Endothelial cell of umbilical vein (primary cell): ENCODE measurements around the gene MGAT4A. TPM values are rescaled to one million over a fixed set of nuclear protein-coding genes. Genes with fewer than 3 reads are reported as not detected.

Experiments
- BruUV-seq: library from RNA; stranded (reverse); fragments of 400-500 nt; replicated peaks from 2 replicates; lab custom pipeline; 2021; lab: Mats Ljungman, UMichigan
- CTCF ChIA-PET: fragments of 300-600, 350-600 bp; sonication (Branson Sonifier 250); formaldehyde crosslinking; loops from one replicate; lab custom pipeline; 2021; ENCODE audit warnings: antibody characterized with exemption, inconsistent platforms; lab: Charles Lee
- POLR2A ChIA-PET: fragments of 300-600, 350-600 bp; sonication (Branson Sonifier 250); formaldehyde crosslinking; loops from one replicate; lab custom pipeline; 2021; ENCODE audit warnings: antibody characterized with exemption, inconsistent platforms; lab: Charles Lee
- DNase-seq: peaks from one replicate; pipeline ENCODE4 v3.0.0-alpha.2; 2011; ENCODE audit warnings: low read depth, low spot score
- FAIRE-seq: peaks from 2 replicates; lab custom pipeline; 2011; peaks lifted over from hg19 to GRCh38; lab: Jason Lieb, UNC
- H2AFZ ChIP-seq: 2 replicates; pipeline ENCODE4 v1.6.0; 2012; ENCODE audit warnings: low read depth, low read length, control low read depth, inconsistent platforms
- H3K27ac ChIP-seq: 2 replicates; pipeline ENCODE4 v1.5.1; 2011; ENCODE audit warnings: low read depth, mild to moderate bottlenecking, control low read depth, low read length, moderate library complexity; ENCODE audit not compliant: insufficient read depth
- H3K27me3 ChIP-seq, 2 experiments: 2 replicates each; pipeline versions ENCODE4 v1.6.0 to v1.6.1; 2011; ENCODE audit warnings: low read length in 2 of 2, mixed read lengths in 1 of 2; ENCODE audit not compliant: control insufficient read depth in 2 of 2, insufficient read depth in 2 of 2
- H3K36me3 ChIP-seq, 2 experiments: 2 replicates in 1 of 2; 3 replicates in 1 of 2; pipeline ENCODE4 v1.5.1; 2011; ENCODE audit warnings: low read length in 2 of 2, mild to moderate bottlenecking in 1 of 2, moderate library complexity in 1 of 2; ENCODE audit not compliant: control insufficient read depth in 2 of 2, insufficient read depth in 2 of 2; ENCODE audit errors: extremely low read depth in 1 of 2
- H3K4me1 ChIP-seq: 3 replicates; pipeline ENCODE4 v1.5.1; 2011; ENCODE audit warnings: mild to moderate bottlenecking, low read length; ENCODE audit not compliant: control insufficient read depth, insufficient read depth; ENCODE audit errors: extremely low read depth
- H3K4me2 ChIP-seq: 2 replicates; pipeline ENCODE4 v1.6.1; 2011; ENCODE audit warnings: low read length, control low read depth, mixed read lengths; ENCODE audit not compliant: insufficient read depth
- H3K4me3 ChIP-seq, 3 experiments: fragments of 200-600 bp in 1 of 3; sonication (generic), shearing (Covaris generic) in 1 of 3; replicated peaks in 1 of 3; 2 replicates each; pipeline ENCODE4 v1.5.1; 2011 to 2016; ENCODE audit warnings: control low read depth in 3 of 3, low read length in 3 of 3, mild to moderate bottlenecking in 2 of 3, inconsistent platforms in 1 of 3, low read depth in 1 of 3, moderate library complexity in 1 of 3; ENCODE audit not compliant: insufficient read depth in 1 of 3
- H3K79me2 ChIP-seq: 2 replicates; pipeline ENCODE4 v1.6.0; 2012; ENCODE audit warnings: low read length, inconsistent platforms; ENCODE audit not compliant: control insufficient read depth, insufficient read depth
- H3K9ac ChIP-seq: replicated peaks from 2 replicates; pipeline ENCODE3; 2011; ENCODE audit warnings: low read length, control low read depth; ENCODE audit not compliant: insufficient read depth; ENCODE audit errors: extremely low read depth
- H3K9me1 ChIP-seq: replicated peaks from 3 replicates; pipeline ENCODE4 v1.6.0; 2011; ENCODE audit warnings: mild to moderate bottlenecking, low read length; ENCODE audit not compliant: control insufficient read depth, insufficient read depth; ENCODE audit errors: extremely low read depth
- H3K9me3 ChIP-seq: replicated peaks from 2 replicates; pipeline ENCODE4 v1.5.1; 2012; ENCODE audit warnings: low read length, inconsistent platforms; ENCODE audit not compliant: control insufficient read depth, insufficient read depth
- H4K20me1 ChIP-seq: replicated peaks from 2 replicates; pipeline ENCODE3; 2011; ENCODE audit warnings: mild to moderate bottlenecking, low read length; ENCODE audit not compliant: control insufficient read depth, insufficient read depth; ENCODE audit errors: extremely low read depth
- EZH2 ChIP-seq: IDR thresholded peaks from 2 replicates; pipeline ENCODE4 v1.6.1; 2012; ENCODE audit warnings: borderline replicate concordance, low read depth, mild to moderate bottlenecking, moderate library complexity, low read length, inconsistent platforms; ENCODE audit not compliant: severe bottlenecking
- FOS ChIP-seq: IDR thresholded peaks from 2 replicates; pipeline ENCODE4 v1.6.1; 2011; ENCODE audit warnings: mild to moderate bottlenecking, low read length, moderate library complexity, borderline replicate concordance; ENCODE audit not compliant: insufficient read depth
- GATA2 ChIP-seq: IDR thresholded peaks from 2 replicates; pipeline ENCODE4 v1.7.0; 2011; ENCODE audit warnings: low read depth, mild to moderate bottlenecking, moderate library complexity, mixed read lengths, low read length; ENCODE audit not compliant: insufficient read length, insufficient read depth
- JUN ChIP-seq: IDR thresholded peaks from 2 replicates; pipeline ENCODE4 v1.6.1; 2011; ENCODE audit warnings: borderline replicate concordance, low read depth; ENCODE audit not compliant: insufficient read length, insufficient read depth
- MYC ChIP-seq: IDR thresholded peaks from one replicate; pipeline ENCODE4 v1.6.1; 2011; ENCODE audit warnings: mild to moderate bottlenecking, low read depth, low read length
- POLR2A ChIP-seq: IDR thresholded peaks from 2 replicates; pipeline ENCODE4 v1.6.1; 2012; ENCODE audit warnings: low read depth, mild to moderate bottlenecking, control low read depth, low read length
- POLR2AphosphoS5 ChIP-seq: IDR thresholded peaks from 2 replicates; pipeline ENCODE4 v1.6.1; 2012; ENCODE audit warnings: low read depth, mild to moderate bottlenecking, control low read depth, low read length, moderate library complexity; ENCODE audit not compliant: insufficient read depth
- dilution Hi-C: fragments of 300-500 bp; cut with MboI; formaldehyde crosslinking; loops from one replicate; pipeline ENCODE4 v1.15.0; 2019; ENCODE audit warnings: low sequenced_read_pairs; ENCODE audit not compliant: extremely low pct_ligation_motif_present
- intact Hi-C: fragments of 100-400 bp; cut with micrococcal nuclease; formaldehyde crosslinking; loops from one replicate; pipeline ENCODE4 v1.10.0; 2022
- polyA plus RNA-seq, 4 experiments: library from polyadenylated mRNA; depleted of rRNA in 3 of 4; stranded (reverse) in 3 of 4; unstranded in 1 of 4; fragments of >200 nt; gene quantifications; 2 replicates each; pipeline versions ENCODE4 v1.2.1 to v1.2.3, GENCODE V29; 2011 to 2012; ENCODE audit warnings: missing spikeins in 1 of 4
- total RNA-seq: library from RNA; stranded (reverse); gene quantifications from 2 replicates; pipeline ENCODE4 v1.2.3, GENCODE V29; 2021
- TF ChIP-seq, protein P1 (sequence below), 2 donors: IDR thresholded peaks; 1 replicate in 1 of 2; 2 replicates in 1 of 2; pipeline ENCODE4 v1.5.1; 2011; ENCODE audit warnings: low read length in 2 of 2, mild to moderate bottlenecking in 2 of 2, moderate library complexity in 2 of 2, control low read depth in 1 of 2, inconsistent platforms in 1 of 2, low read depth in 1 of 2; ENCODE audit not compliant: insufficient read depth in 1 of 2; ENCODE audit errors: extremely low read depth in 1 of 2
- TF ChIP-seq, protein P2 (sequence below): IDR thresholded peaks from 2 replicates; pipeline ENCODE4 v1.6.1; 2011; ENCODE audit not compliant: insufficient read depth, insufficient read length

Gene MGAT4A
- total and polyA plus RNA-seq, 2 donors (not counting 3 experiments of a cell fraction or from before 2014, with no cell fraction given), result 9.2 to 42.2 TPM

DNA sequence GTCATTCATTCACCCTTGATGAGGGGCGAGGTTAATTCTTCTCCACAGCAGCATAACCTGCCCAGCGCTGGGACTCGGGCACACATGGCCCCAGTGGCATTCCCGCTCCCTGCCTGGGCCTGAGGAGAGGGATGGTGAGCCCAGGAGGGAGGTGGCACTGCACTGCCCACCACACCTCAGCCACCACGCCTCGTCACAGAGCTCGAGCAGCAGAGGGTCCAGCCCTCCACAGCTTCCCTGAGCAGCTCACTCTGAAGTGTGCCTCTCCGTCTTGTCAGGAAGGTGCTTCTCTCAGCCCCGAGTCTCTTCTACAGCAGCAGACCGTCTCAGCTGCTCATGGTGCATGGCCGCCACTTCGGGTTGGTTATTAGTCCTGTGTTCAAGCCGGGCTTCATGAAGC lies 157.5 kb downstream of the MGAT4A start:
- ChIA-PET POLR2A (no interaction called here), CTCF (interaction anchor here (0.8 to 1.5 kb wide), 4 partner anchors 10 to 494 kb away, joined by 3 to 4 read pairs (median 3); no protein-coding TSS in a partner anchor)
- Histone ChIP-seq H3K27ac (no peak overlapping the region), H3K36me3 (peaks cover 4 to 25% of the 10 kb centered on the region in 2 experiments), H3K4me1 (no peaks in the 10 kb centered on the region), H3K4me3 (no peak overlapping the region), H2AFZ (no peak overlapping the region), H4K20me1 (no peaks in the 10 kb centered on the region), H3K9me3 (no peaks in the 10 kb centered on the region), H3K79me2 (no peaks in the 10 kb centered on the region), H3K9ac (no peak overlapping the region), H3K9me1 (no peaks in the 10 kb centered on the region), H3K4me2 (no peak overlapping the region), H3K27me3 (no peaks in the 10 kb centered on the region)
- TF ChIP-seq FOS (no peak), POLR2AphosphoS5 (no peak), MYC (no peak), GATA2 (no peak), JUN (no peak), EZH2 (no peak), POLR2A (no peak)
- TF ChIP-seq, protein P1, sequence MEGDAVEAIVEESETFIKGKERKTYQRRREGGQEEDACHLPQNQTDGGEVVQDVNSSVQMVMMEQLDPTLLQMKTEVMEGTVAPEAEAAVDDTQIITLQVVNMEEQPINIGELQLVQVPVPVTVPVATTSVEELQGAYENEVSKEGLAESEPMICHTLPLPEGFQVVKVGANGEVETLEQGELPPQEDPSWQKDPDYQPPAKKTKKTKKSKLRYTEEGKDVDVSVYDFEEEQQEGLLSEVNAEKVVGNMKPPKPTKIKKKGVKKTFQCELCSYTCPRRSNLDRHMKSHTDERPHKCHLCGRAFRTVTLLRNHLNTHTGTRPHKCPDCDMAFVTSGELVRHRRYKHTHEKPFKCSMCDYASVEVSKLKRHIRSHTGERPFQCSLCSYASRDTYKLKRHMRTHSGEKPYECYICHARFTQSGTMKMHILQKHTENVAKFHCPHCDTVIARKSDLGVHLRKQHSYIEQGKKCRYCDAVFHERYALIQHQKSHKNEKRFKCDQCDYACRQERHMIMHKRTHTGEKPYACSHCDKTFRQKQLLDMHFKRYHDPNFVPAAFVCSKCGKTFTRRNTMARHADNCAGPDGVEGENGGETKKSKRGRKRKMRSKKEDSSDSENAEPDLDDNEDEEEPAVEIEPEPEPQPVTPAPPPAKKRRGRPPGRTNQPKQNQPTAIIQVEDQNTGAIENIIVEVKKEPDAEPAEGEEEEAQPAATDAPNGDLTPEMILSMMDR (IDR thresholded peaks at IDR 0.05; ENCODE audit: extremely low read depth in 1 of 2, insufficient read depth in 1 of 2, low read depth in 1 of 2, low read length in 2 of 2), result no peak
- TF ChIP-seq, protein P2, sequence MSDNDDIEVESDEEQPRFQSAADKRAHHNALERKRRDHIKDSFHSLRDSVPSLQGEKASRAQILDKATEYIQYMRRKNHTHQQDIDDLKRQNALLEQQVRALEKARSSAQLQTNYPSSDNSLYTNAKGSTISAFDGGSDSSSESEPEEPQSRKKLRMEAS, result no peak
- dilution Hi-C loops, result no loop called here
- intact Hi-C loops, result no loop called here
- no TSS peak for BruUV-seq
- no peak for FAIRE-seq
- DNase-seq, result no peak
